ENCODE results near the gene LMF1. TPM values are rescaled to one million over a fixed set of nuclear protein-coding genes. Genes with fewer than 3 reads are reported as not detected.
A peak's percentile ranks its signal among the peaks of the same experiment; 100 is the strongest.
"Not testable (repeated sequence)": the region's sequence is repeated elsewhere in the genome, so short reads cannot be mapped to it uniquely, and the experiment has no call there.

Gene LMF1
- polyA plus RNA-seq, 6 donors from 2014 or later, result 8.2 to 19.6 (median 13.2) TPM

- no peak for DNase-seq
Observed at GRCh38 chr16:890217-890616, 80.6 kb downstream of the LMF1 start.

GRCh38 chr16:889586-889985 lies 81.2 kb downstream of the LMF1 start:
- Mint-ChIP-seq H3K4me1 (no peaks in the 10 kb centered on the region), H3K27ac (no peak overlapping the region), H3K9me3 (peaks cover 0 to 2% (median 0%) of the 10 kb centered on the region in 7 donors), H3K36me3 (no peaks in the 10 kb centered on the region), H3K27me3 (no peaks in the 10 kb centered on the region), H3K4me3 (no peak overlapping the region)
- no peak for DNase-seq
- no peak for ATAC-seq (ENCODE audit: low read depth in 2 of 2)

More at GRCh38 chr16:890217-890616, 80.6 kb downstream of the LMF1 start:
- Mint-ChIP-seq H3K27ac (no peak overlapping the region), H3K4me1 (no peaks in the 10 kb centered on the region), H3K9me3 (peaks cover 0 to 2% (median 0%) of the 10 kb centered on the region in 7 donors), H3K36me3 (no peaks in the 10 kb centered on the region), H3K4me3 (no peak overlapping the region), H3K27me3 (no peaks in the 10 kb centered on the region)
- no peak for ATAC-seq (ENCODE audit: low read depth in 2 of 2)

DNA sequence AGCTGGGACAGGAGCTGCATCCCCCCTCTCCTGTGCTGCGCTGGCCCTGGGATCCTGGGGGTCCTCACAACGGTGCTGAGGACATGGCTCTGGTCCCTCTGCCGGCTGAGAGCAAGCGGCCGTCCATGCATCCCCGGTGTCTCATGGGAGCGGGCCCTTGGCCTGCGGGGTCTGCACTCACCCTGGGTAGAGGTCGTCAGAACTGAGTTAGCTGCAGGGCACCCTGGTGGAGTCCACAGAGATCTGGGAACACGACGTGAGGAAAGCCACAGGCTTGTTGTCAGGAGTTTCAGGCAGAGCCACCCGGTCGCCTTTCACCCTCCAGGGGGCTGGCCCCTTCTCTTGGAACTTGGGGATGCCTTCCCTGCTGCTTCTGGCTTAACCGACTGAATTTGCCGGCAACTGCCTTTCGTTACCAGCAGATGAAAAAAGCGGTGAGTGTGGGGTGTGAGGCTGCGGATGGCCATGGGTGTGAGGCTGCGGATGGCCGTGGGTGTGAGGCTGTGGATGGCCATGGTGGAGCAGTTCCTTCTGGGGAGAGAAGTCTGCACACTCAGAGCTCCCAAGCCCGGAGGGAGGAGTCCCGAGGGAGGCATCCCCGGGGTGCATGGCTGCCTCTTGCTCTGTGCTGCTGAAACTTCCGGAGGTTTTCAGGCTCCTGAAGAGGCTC lies 81.7 kb downstream of the LMF1 start:
- ATAC-seq (ENCODE audit: low read depth in 2 of 2), result no peak
- Mint-ChIP-seq H3K4me3 (no peak overlapping the region), H3K27me3 (no peaks in the 10 kb centered on the region), H3K27ac (no peak overlapping the region), H3K9me3 (peaks cover 0 to 2% (median 0%) of the 10 kb centered on the region in 7 donors), H3K36me3 (no peaks in the 10 kb centered on the region), H3K4me1 (no peaks in the 10 kb centered on the region)
- no peak for DNase-seq

GRCh38 chr16:888456-888855 lies 82.3 kb downstream of the LMF1 start:
- not testable (repeated sequence) for H3K4me1 Mint-ChIP-seq; H3K9me3 Mint-ChIP-seq; H3K27ac Mint-ChIP-seq; H3K36me3 Mint-ChIP-seq; H3K27me3 Mint-ChIP-seq; ATAC-seq (ENCODE audit: low read depth in 2 of 2); DNase-seq; H3K4me3 Mint-ChIP-seq

DNA sequence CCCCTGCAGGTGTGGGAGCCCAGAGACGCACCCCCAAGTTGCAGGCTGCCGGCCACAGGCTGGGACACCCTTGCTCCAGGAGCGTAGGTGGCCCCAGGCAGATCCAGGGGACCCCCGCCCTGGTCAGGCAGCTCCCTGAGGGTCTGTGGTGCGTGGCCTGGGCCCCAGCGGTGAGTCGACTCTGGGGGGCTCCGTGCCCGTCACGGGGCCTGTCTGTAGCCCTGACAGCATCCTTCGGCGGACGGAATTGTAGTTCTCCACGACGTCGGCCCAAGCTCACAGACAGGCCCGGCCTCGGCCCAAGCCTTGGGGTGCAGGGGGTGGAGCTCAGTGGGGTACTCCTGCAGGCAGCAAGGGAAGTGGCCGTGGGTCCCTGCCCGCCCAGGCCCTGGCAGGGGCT lies 82.9 kb downstream of the LMF1 start:
- H3K36me3 Mint-ChIP-seq, result peaks cover 0 to 1% of the 10 kb centered on the region in 2 donors
- H3K4me3 Mint-ChIP-seq, result no peak overlapping the region
- H3K27me3 Mint-ChIP-seq, result no peaks in the 10 kb centered on the region
- peaks cover 0 to 2% (median 0%) of the 10 kb centered on the region in 7 donors for H3K9me3 Mint-ChIP-seq
- H3K4me1 Mint-ChIP-seq, result no peaks in the 10 kb centered on the region
- DNase-seq, result no peak
- H3K27ac Mint-ChIP-seq, result no peak overlapping the region
- ATAC-seq (ENCODE audit: low read depth in 2 of 2), result no peak

- H3K4me3 Mint-ChIP-seq, result peak overlapping the region in 1 of 8 donors; percentile 35
- peak overlapping the region in 1 of 6 donors; percentile 64 for H3K27ac Mint-ChIP-seq
- ATAC-seq (ENCODE audit: low read depth in 2 of 2), result no peak
- DNase-seq, result no peak
- no peaks in the 10 kb centered on the region for H3K27me3 Mint-ChIP-seq
- H3K9me3 Mint-ChIP-seq, result peaks cover 0 to 7% (median 4%) of the 10 kb centered on the region in 7 donors
- no peaks in the 10 kb centered on the region for H3K4me1 Mint-ChIP-seq
- peaks cover 0 to 9% of the 10 kb centered on the region in 2 donors for H3K36me3 Mint-ChIP-seq
Observed at GRCh38 chr16:886802-887731, 83.7 kb downstream of the LMF1 start.

GRCh38 chr16:886084-886543 lies 84.7 kb downstream of the LMF1 start:
- H3K4me3 Mint-ChIP-seq, result no peak overlapping the region
- H3K27ac Mint-ChIP-seq, result no peak overlapping the region
- no peak for DNase-seq
- peaks cover 0 to 7% (median 4%) of the 10 kb centered on the region in 7 donors for H3K9me3 Mint-ChIP-seq
- H3K27me3 Mint-ChIP-seq, result no peaks in the 10 kb centered on the region
- H3K4me1 Mint-ChIP-seq, result no peaks in the 10 kb centered on the region
- H3K36me3 Mint-ChIP-seq, result peaks cover 0 to 9% of the 10 kb centered on the region in 2 donors
- no peak for ATAC-seq (ENCODE audit: low read depth in 2 of 2)

DNA sequence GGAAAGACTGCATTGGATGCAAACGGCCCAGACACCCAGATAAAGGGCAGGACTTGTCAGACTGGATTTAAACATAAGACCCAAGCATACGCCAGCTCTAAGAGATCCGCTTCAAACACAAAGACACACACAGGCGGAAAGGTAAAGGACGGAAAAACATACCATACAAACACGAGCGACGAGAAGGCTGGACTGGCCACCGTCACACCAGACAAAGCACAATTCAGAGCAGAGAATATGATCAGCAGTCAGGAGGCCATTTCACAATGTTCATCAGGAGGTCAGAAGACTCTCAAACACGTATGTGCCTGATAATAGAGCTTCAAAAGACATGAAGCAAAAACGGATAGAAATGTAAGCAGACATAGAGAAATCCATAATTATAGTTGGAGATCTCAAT lies 85.4 kb downstream of the LMF1 start:
- Mint-ChIP-seq H3K4me1 (no peaks in the 10 kb centered on the region), H3K9me3 (peaks cover 0 to 7% (median 4%) of the 10 kb centered on the region in 7 donors), H3K36me3 (peaks cover 0 to 9% of the 10 kb centered on the region in 2 donors), H3K4me3 (no peak overlapping the region), H3K27ac (no peak overlapping the region), H3K27me3 (no peaks in the 10 kb centered on the region)
- ATAC-seq (ENCODE audit: low read depth in 2 of 2) (no peak), DNase-seq (no peak)

GRCh38 chr16:884232-884631 lies 86.6 kb downstream of the LMF1 start:
- DNase-seq (no peak), ATAC-seq (ENCODE audit: low read depth in 2 of 2) (no peak)
- no peak overlapping the region for H3K27ac Mint-ChIP-seq
- H3K4me1 Mint-ChIP-seq, result no peaks in the 10 kb centered on the region
- no peaks in the 10 kb centered on the region for H3K27me3 Mint-ChIP-seq
- peaks cover 0 to 7% (median 4%) of the 10 kb centered on the region in 7 donors for H3K9me3 Mint-ChIP-seq
- no peak overlapping the region for H3K4me3 Mint-ChIP-seq
- peaks cover 0 to 9% of the 10 kb centered on the region in 2 donors for H3K36me3 Mint-ChIP-seq

GRCh38 chr16:883781-884180 lies 87.0 kb downstream of the LMF1 start:
- no peak for ATAC-seq (ENCODE audit: low read depth in 2 of 2)

GRCh38 chr16:883340-883739 lies 87.4 kb downstream of the LMF1 start:
- DNase-seq (no peak), ATAC-seq (ENCODE audit: low read depth in 2 of 2) (no peak)
- Mint-ChIP-seq H3K9me3 (peaks cover 0 to 7% (median 4%) of the 10 kb centered on the region in 7 donors), H3K27me3 (no peaks in the 10 kb centered on the region), H3K4me1 (no peaks in the 10 kb centered on the region), H3K27ac (peak overlapping the region in 1 of 6 donors; percentile 28), H3K36me3 (peaks cover 0 to 9% of the 10 kb centered on the region in 2 donors), H3K4me3 (no peak overlapping the region)

More at GRCh38 chr16:883781-884180, 87.0 kb downstream of the LMF1 start:
- no peaks in the 10 kb centered on the region for H3K4me1 Mint-ChIP-seq
- no peak overlapping the region for H3K4me3 Mint-ChIP-seq
- H3K36me3 Mint-ChIP-seq, result peaks cover 0 to 9% of the 10 kb centered on the region in 2 donors
- H3K27me3 Mint-ChIP-seq, result no peaks in the 10 kb centered on the region
- no peak for DNase-seq
- peaks cover 0 to 7% (median 4%) of the 10 kb centered on the region in 7 donors for H3K9me3 Mint-ChIP-seq
- H3K27ac Mint-ChIP-seq, result no peak overlapping the region

DNA sequence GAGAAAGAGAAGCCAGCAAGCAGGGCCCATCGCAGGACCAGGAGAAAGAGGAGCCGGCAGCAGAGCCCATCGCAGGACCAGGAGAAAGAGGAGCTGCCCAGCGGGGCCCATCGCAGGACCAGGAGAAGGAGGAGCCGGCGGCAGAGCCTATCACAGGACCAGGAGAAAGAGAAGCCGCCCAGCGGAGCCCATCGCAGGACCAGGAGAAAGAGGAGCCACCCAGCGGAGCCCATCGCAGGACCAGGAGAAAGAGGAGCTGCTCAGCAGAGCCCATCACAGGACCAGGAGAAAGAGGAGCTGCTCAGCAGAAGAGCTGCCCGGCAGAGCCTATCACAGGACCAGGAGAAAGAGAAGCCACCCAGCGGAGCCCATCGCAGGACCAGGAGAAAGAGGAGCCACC lies 88.1 kb downstream of the LMF1 start:
- DNase-seq; H3K9me3 Mint-ChIP-seq; H3K4me1 Mint-ChIP-seq; H3K27me3 Mint-ChIP-seq; H3K36me3 Mint-ChIP-seq; ATAC-seq (ENCODE audit: low read depth in 2 of 2): not testable (repeated sequence)
- Mint-ChIP-seq H3K4me3 (peak overlapping the region in 1 of 8 donors; percentile 71), H3K27ac (peak overlapping the region in 1 of 6 donors; percentile 64)

DNA sequence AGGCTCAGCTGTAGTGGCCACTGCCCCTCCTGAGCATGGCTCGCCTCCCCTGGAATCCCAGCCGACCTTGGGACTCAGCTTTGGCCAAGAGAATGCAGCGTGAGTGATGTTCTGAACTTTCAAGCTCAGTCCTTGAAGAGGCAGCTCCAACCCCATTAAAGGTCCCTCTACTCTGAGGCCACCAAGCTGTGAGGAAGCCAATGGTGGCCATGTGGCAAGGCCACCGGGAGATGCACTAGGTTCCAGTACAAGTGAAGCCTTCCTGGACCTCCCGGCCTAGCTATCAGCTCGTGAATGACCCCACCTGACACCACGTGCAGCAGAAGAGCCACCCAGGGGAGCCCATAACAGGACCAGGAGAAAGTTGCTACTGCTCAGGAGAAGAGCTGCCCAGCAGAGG lies 88.5 kb downstream of the LMF1 start:
- ATAC-seq (ENCODE audit: low read depth in 2 of 2) (no peak), DNase-seq (no peak)
- peaks cover 0 to 9% of the 10 kb centered on the region in 2 donors for H3K36me3 Mint-ChIP-seq
- no peaks in the 10 kb centered on the region for H3K27me3 Mint-ChIP-seq
- H3K27ac Mint-ChIP-seq, result peak overlapping the region in 2 of 6 donors; percentile 42 to 64
- peaks cover 0 to 7% (median 4%) of the 10 kb centered on the region in 7 donors for H3K9me3 Mint-ChIP-seq
- H3K4me1 Mint-ChIP-seq, result peaks cover 3 to 5% (median 4%) of the 10 kb centered on the region in 3 donors
- H3K4me3 Mint-ChIP-seq, result peak overlapping the region in 1 of 8 donors; percentile 71
